ENCODE results near the gene SYNE3. TPM values are rescaled to one million over a fixed set of nuclear protein-coding genes. Genes with fewer than 3 reads are reported as not detected.

Gene SYNE3
- total and polyA plus RNA-seq, 9 of the 15 experiments (the other 6 are each of a cell fraction or from before 2014, with no cell fraction given): 0.04 to 3.1 (median 0.55) TPM

DNA sequence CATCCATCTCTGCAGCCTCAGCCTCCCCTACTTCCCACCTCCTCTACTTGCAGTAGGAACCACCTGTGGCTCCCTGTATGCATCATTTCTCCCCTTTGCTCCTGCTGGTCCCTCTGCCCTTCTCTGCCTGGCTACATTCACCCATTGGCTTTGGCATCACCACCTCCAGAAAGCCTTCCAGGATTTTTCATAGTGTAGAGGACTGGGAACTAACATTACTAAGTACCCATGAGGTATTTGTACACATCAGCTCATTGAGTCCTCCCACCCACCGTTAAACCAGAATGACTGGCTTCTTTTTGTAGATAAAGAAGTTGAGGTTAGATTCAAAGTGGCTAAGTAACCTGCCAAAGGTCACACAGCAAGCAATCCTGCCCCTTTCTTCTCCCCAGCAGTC is 17.1 kb downstream of the SYNE3 start (continued):
- TF ChIP-seq, protein P1, sequence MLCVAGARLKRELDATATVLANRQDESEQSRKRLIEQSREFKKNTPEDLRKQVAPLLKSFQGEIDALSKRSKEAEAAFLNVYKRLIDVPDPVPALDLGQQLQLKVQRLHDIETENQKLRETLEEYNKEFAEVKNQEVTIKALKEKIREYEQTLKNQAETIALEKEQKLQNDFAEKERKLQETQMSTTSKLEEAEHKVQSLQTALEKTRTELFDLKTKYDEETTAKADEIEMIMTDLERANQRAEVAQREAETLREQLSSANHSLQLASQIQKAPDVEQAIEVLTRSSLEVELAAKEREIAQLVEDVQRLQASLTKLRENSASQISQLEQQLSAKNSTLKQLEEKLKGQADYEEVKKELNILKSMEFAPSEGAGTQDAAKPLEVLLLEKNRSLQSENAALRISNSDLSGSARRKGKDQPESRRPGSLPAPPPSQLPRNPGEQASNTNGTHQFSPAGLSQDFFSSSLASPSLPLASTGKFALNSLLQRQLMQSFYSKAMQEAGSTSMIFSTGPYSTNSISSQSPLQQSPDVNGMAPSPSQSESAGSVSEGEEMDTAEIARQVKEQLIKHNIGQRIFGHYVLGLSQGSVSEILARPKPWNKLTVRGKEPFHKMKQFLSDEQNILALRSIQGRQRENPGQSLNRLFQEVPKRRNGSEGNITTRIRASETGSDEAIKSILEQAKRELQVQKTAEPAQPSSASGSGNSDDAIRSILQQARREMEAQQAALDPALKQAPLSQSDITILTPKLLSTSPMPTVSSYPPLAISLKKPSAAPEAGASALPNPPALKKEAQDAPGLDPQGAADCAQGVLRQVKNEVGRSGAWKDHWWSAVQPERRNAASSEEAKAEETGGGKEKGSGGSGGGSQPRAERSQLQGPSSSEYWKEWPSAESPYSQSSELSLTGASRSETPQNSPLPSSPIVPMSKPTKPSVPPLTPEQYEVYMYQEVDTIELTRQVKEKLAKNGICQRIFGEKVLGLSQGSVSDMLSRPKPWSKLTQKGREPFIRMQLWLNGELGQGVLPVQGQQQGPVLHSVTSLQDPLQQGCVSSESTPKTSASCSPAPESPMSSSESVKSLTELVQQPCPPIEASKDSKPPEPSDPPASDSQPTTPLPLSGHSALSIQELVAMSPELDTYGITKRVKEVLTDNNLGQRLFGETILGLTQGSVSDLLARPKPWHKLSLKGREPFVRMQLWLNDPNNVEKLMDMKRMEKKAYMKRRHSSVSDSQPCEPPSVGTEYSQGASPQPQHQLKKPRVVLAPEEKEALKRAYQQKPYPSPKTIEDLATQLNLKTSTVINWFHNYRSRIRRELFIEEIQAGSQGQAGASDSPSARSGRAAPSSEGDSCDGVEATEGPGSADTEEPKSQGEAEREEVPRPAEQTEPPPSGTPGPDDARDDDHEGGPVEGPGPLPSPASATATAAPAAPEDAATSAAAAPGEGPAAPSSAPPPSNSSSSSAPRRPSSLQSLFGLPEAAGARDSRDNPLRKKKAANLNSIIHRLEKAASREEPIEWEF (CRISPR knock-in tag; IDR thresholded peaks at IDR 0.05): no peak
- TF ChIP-seq SIN3B (IDR thresholded peaks at IDR 0.05; ENCODE audit: low read depth) (no peak), RBM25 (IDR thresholded peaks at IDR 0.05; ENCODE audit: low read depth, low read length, severe bottlenecking) (peak; percentile 61), BHLHE40 (IDR thresholded peaks at IDR 0.05; ENCODE audit: low read length) (no peak), ZFP36 (IDR thresholded peaks at IDR 0.05; ENCODE audit: low read depth, low read length, partially characterized antibody) (peak; percentile 98), SMARCA5 (IDR thresholded peaks at IDR 0.05) (peak; percentile 57; the same call in 1 of the 2 replicates), NFE2 (IDR thresholded peaks at IDR 0.05; ENCODE audit: low read depth) (peak; percentile 37; the same call in 1 of the 2 replicates), ZNF436 (CRISPR knock-in tag; IDR thresholded peaks at IDR 0.05) (peak; percentile 65; the same call in 1 of the 2 replicates)
